HG03135 (cell line): ENCODE measurements around the gene ATE1.
"Not testable (repeated sequence)": the region's sequence is repeated elsewhere in the genome, so short reads cannot be mapped to it uniquely, and the experiment has no call there.

Source experiments
- ATAC-seq: cut with Tn5 transposase; IDR thresholded peaks from one replicate; pipeline ENCODE4 v1.9.1; 2021; ENCODE audit warnings: mild to moderate bottlenecking, moderate library complexity; ENCODE audit not compliant: unreplicated experiment

ATE1 gene

GRCh38 chr10:121700416-121700815 is 227.4 kb downstream of the ATE1 start:
- no peak for ATAC-seq

- ATAC-seq: not testable (repeated sequence)
Observed at GRCh38 chr10:121699703-121700102, 228.1 kb downstream of the ATE1 start.

DNA sequence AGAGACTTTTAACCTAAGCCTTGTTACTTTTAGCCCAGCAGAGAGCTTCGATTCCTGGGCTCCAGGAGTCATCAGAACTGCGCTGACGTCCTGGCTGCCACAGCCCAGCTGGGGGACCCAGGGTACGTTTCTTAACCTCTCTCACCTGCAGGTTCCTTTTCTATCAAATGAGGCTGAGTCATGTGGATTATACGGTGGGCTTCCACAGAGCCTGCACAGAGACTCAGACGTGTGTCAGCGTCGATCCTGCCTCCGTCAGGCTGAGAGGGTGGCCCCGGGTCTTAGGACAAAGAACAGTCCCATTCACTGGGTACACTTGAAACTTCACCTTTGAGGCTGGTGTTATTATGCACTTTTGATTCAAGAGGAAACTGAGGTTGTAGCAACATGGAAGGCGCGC is 228.9 kb downstream of the ATE1 start:
- ATAC-seq: no peak

DNA sequence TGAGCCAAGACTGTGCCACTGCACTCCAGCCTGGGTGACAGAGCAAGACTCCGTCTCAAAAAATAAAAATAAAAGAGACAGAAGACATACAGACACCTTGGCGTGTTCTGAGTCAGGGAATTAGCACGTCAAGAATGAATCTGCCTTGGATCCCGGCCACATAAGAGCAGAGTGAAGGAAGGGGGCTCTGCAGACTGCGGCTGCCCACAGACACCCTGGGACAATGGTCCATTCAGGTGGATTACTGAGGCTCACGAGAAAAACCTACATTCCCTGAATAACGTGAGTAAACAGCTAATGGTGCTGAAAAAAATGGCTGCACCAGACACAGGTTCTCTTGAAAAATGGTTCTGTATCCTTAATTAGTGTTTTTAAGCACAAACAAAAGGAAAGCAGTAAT is 229.5 kb downstream of the ATE1 start:
- no peak for ATAC-seq

DNA sequence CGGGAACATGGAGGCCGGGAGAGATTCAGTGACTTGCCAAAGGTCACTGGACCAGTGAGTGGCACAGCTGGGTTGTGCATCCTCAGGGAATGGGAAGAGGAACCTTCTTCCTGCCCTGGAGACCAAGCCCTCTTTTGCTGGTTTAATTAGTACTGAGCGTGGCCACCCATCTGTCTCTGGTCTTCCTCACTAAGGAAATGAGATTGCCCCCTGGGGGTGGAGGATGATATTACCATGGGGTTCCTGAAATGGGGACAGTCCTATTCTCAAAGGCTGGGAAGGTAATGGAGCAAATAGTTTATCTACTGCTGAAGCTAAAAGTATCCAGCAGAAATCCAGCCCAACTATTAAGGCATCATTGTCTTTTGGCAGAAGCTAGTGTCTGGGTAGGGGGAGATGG is 231.0 kb downstream of the ATE1 start:
- ATAC-seq: no peak

GRCh38 chr10:121695731-121696464 is 231.9 kb downstream of the ATE1 start:
- no peak for ATAC-seq

DNA sequence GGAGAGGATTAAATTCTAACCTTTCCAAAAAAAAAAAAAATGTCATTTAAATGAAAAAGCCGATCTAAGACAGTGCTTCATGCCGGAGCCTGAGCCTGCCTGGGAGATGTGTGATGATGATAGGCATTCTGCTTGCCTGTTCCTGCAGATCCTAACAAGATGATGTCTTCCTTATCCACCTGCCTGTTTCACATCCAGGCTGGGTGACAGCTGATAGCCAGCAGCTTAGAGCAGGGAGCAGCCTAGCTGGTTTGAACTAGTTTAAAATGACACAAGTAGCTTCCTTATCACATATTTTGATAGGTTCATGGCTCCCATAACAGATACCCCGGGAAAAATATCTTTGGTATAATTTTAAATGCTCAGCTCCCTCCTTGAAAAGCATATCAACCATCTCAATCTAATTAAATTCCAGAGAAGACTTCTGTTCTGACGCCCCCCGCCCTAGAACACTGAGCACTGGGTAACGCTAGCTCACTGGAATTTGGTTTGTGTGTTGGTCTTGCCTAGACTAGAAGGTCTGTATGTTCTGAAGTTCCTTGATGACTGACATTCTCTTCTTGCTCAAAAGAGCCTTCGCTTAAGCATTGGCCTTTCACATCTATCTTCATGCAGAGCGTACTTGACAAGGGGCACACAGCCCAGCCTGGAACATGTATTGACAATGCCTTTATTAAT is 232.7 kb downstream of the ATE1 start:
- no peak for ATAC-seq

DNA sequence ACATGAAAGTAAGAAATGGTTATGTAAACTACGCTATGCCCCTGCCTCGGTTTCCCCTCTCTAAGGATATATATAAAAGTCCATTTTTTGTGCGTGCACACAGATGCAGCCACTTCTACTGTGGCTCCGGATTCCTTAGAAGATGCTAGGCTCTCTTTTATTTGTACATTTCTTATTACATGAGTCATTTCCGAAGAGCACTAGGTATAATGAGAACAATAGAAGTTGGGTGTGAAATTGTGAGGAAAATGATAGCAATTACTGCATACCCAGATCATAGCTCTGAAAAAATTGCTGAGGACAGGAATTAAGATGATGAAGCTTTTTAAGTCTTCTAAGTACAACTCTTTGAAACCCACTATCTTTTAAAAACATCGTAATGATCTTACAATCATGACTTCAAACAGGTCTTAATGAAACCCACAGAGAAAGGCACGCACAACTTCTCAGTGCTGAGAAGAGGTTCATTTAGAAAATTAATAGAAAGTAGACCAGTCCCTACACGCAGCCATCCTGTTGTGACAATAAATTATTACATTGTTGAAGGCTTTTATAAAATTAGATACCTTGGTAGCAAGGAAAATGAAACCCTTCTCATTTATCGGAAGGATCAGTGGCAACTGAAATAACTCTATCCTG is 233.4 kb downstream of the ATE1 start:
- ATAC-seq: no peak

GRCh38 chr10:121692626-121693025 is 235.2 kb downstream of the ATE1 start:
- no peak for ATAC-seq

- no peak for ATAC-seq
Observed at GRCh38 chr10:121690970-121691369, 236.9 kb downstream of the ATE1 start.
